SU-DHL-6 (cell line): ENCODE data around the gene FLT1.

Source experiments
- EZH2phosphoT487 ChIP-seq: fragments of 200-600 bp; sonication (generic), shearing (Covaris generic); conservative IDR thresholded peaks from 2 replicates; pipeline ENCODE4 v1.6.1; 2018; ENCODE audit warnings: mild to moderate bottlenecking, antibody characterized with exemption, low read length, moderate library complexity, mixed read lengths
- TF ChIP-seq, protein P1 (sequence below): fragments of 200-600 bp; sonication (generic); IDR thresholded peaks from one replicate; pipeline ENCODE4 v1.5.1; 2017; ENCODE audit warnings: antibody characterized with exemption, mild to moderate bottlenecking, low read length, moderate library complexity; ENCODE audit not compliant: insufficient read depth, poor library complexity, severe bottlenecking

DNA sequence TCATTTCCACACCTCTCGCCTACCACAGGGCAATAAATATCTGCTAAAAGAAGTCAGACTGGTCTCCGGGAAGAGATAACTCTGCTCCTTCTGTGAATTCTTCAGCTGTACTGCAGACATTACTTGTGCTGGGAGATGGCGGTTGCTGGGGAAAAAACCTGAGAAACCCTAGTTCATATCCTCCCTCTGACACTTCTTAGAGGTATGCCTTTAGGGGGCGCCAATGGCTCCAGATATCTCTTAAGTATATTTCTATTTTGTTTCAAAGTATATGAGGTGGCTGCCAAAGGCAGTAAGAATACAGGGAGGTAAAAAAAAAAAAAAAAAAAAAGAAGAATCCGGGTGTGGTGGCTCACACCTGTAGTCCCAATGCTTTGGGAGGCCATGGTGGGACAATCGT lies 181.3 kb downstream of the FLT1 start:
- TF ChIP-seq, protein P1, sequence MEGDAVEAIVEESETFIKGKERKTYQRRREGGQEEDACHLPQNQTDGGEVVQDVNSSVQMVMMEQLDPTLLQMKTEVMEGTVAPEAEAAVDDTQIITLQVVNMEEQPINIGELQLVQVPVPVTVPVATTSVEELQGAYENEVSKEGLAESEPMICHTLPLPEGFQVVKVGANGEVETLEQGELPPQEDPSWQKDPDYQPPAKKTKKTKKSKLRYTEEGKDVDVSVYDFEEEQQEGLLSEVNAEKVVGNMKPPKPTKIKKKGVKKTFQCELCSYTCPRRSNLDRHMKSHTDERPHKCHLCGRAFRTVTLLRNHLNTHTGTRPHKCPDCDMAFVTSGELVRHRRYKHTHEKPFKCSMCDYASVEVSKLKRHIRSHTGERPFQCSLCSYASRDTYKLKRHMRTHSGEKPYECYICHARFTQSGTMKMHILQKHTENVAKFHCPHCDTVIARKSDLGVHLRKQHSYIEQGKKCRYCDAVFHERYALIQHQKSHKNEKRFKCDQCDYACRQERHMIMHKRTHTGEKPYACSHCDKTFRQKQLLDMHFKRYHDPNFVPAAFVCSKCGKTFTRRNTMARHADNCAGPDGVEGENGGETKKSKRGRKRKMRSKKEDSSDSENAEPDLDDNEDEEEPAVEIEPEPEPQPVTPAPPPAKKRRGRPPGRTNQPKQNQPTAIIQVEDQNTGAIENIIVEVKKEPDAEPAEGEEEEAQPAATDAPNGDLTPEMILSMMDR = peak; percentile 15
- no peak for TF ChIP-seq EZH2phosphoT487
